Stomach (tissue), 9 donors: ENCODE measurements around the gene JDP2. TPM values are rescaled to one million over a fixed set of nuclear protein-coding genes. Genes with fewer than 3 reads are reported as not detected.

Experiments
- DNase-seq, 2 donors: peaks; one replicate each; pipeline versions ENCODE4 v3.0.0 to v3.0.0-alpha.2; 2013 to 2019
- H3K27ac ChIP-seq, 5 donors: fragments of 200-600 bp in 4 of 5; sonication (generic) in 4 of 5; one replicate each; pipeline ENCODE4 v1.5.1; 2013 to 2019; ENCODE audit warnings: mild to moderate bottlenecking in 1 of 5, moderate library complexity in 1 of 5
- H3K27me3 ChIP-seq, 3 donors: fragments of 200-600 bp; sonication (generic); one replicate each; pipeline ENCODE4 v1.5.1; 2017 to 2019; ENCODE audit warnings: mixed run types in 1 of 3
- H3K36me3 ChIP-seq, 4 donors: fragments of 200-600 bp; sonication (generic); 1 replicate in 3 of 4; 2 replicates in 1 of 4; pipeline ENCODE4 v1.5.1; 2016 to 2019
- H3K4me1 ChIP-seq, 4 donors: fragments of 200-600 bp; sonication (generic); one replicate each; pipeline ENCODE4 v1.5.1; 2016 to 2019
- H3K4me3 ChIP-seq, 4 donors: fragments of 200-600 bp; sonication (generic) in 3 of 4; one replicate each; pipeline ENCODE4 v1.5.1; 2016 to 2019; ENCODE audit warnings: mild to moderate bottlenecking in 1 of 4
- H3K9me3 ChIP-seq, 4 donors: fragments of 200-600 bp; sonication (generic); one replicate each; pipeline ENCODE4 v1.5.1; 2016 to 2019
- EP300 ChIP-seq: sonication (generic); formaldehyde crosslinking; IDR thresholded peaks from one replicate; pipeline ENCODE4 v1.6.1; 2017; ENCODE audit warnings: antibody characterized with exemption
- POLR2A ChIP-seq, 4 donors: fragments of 450-650 bp; IDR thresholded peaks; one replicate each; pipeline ENCODE4 v1.6.1; 2016; ENCODE audit warnings: antibody characterized with exemption in 4 of 4, control low read depth in 2 of 4, mild to moderate bottlenecking in 1 of 4, moderate library complexity in 1 of 4
- POLR2AphosphoS5 ChIP-seq, 3 donors: sonication (generic); formaldehyde crosslinking; IDR thresholded peaks; one replicate each; pipeline ENCODE4 v1.6.1; 2016; ENCODE audit warnings: antibody characterized with exemption in 3 of 3
- WGBS, 5 donors: extraction: QIAGEN DNeasy Blood & Tissue Kit in 3 of 5; methylation state at CpG; one replicate each; pipeline versions ENCODE4 v1.1.5 to v1.1.7; 2013 to 2018; 5-methylcytosine and 5-hydroxymethylcytosine counted together
- intact Hi-C: fragments of 100-400 bp; cut with DNase I; formaldehyde crosslinking; loops from one replicate; pipeline ENCODE4 v1.15.1; 2023; ENCODE audit warnings: low total_unique reads
- polyA plus RNA-seq, 3 donors: library from polyadenylated mRNA; stranded (reverse); fragments of 200-250 nt; gene quantifications; one replicate each; pipeline ENCODE4 v1.2.3, GENCODE V29; 2013
- total RNA-seq, 5 donors: library from RNA; depleted of rRNA; stranded (reverse); fragments of >200 nt; gene quantifications; one replicate each; pipeline versions ENCODE4 v1.1.0 to v1.2.3, GENCODE V29; 2014 to 2016
- TF ChIP-seq, protein P1 (sequence below), 7 experiments: fragments of 450-650 bp in 4 of 7; fragments of 200-600 bp in 3 of 7; sonication (generic) in 3 of 7; IDR thresholded peaks; one replicate each; pipeline ENCODE4 v1.5.1; 2016 to 2019; ENCODE audit warnings: antibody characterized with exemption in 7 of 7, control low read depth in 2 of 7, mild to moderate bottlenecking in 1 of 7
- donor health status: healthy with polysubstance abuse.
- donor health status: Bipolar disorder and iron deficiency.
- donor health status: healthy.

The JDP2 gene
- total and polyA plus RNA-seq, 8 donors: 10.3 to 145 (median 31.6) TPM

DNA sequence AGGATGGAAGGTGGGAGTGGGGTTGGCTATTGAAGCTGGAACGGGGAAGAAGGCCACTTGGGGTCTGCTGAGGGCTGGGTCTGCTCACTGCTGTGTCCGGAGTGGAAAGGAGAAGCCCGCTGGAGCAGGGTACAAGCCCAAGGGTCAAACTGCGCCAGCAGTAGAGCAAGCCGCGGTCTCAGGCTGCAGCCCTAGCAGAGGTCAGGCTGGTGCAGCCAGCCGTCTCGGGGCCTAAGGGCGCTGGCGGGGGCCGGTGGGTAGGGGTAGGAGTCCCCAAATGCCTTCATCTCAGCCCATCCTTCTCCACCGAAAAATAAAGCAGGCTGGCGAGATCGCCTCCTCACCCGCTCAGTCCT is 718 bp upstream of the JDP2 start:
- Histone ChIP-seq H3K4me1 (peaks cover 25 to 50% (median 43%) of the 10 kb centered on the region in 4 donors), H3K36me3 (peaks cover 0 to 7% (median 4%) of the 10 kb centered on the region in 4 donors), H3K27ac (peak overlapping the region; percentile 75 to 95 (median 91)), H3K27me3 (no peaks in the 10 kb centered on the region), H3K4me3 (peak overlapping the region; percentile 65 to 77 (median 74)), H3K9me3 (no peaks in the 10 kb centered on the region)
- 16 to 51% (median 27%) methylated on average over 3 to 15 of the region's 15 CpGs for WGBS, 5 donors
- no peak for DNase-seq
- intact Hi-C loops: no loop called here
- TF ChIP-seq, protein P1, sequence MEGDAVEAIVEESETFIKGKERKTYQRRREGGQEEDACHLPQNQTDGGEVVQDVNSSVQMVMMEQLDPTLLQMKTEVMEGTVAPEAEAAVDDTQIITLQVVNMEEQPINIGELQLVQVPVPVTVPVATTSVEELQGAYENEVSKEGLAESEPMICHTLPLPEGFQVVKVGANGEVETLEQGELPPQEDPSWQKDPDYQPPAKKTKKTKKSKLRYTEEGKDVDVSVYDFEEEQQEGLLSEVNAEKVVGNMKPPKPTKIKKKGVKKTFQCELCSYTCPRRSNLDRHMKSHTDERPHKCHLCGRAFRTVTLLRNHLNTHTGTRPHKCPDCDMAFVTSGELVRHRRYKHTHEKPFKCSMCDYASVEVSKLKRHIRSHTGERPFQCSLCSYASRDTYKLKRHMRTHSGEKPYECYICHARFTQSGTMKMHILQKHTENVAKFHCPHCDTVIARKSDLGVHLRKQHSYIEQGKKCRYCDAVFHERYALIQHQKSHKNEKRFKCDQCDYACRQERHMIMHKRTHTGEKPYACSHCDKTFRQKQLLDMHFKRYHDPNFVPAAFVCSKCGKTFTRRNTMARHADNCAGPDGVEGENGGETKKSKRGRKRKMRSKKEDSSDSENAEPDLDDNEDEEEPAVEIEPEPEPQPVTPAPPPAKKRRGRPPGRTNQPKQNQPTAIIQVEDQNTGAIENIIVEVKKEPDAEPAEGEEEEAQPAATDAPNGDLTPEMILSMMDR (IDR thresholded peaks at IDR 0.05): no peak
- TF ChIP-seq POLR2AphosphoS5 (IDR thresholded peaks at IDR 0.05): no peak
- TF ChIP-seq EP300: no peak
- TF ChIP-seq POLR2A (IDR thresholded peaks at IDR 0.05): no peak

DNA sequence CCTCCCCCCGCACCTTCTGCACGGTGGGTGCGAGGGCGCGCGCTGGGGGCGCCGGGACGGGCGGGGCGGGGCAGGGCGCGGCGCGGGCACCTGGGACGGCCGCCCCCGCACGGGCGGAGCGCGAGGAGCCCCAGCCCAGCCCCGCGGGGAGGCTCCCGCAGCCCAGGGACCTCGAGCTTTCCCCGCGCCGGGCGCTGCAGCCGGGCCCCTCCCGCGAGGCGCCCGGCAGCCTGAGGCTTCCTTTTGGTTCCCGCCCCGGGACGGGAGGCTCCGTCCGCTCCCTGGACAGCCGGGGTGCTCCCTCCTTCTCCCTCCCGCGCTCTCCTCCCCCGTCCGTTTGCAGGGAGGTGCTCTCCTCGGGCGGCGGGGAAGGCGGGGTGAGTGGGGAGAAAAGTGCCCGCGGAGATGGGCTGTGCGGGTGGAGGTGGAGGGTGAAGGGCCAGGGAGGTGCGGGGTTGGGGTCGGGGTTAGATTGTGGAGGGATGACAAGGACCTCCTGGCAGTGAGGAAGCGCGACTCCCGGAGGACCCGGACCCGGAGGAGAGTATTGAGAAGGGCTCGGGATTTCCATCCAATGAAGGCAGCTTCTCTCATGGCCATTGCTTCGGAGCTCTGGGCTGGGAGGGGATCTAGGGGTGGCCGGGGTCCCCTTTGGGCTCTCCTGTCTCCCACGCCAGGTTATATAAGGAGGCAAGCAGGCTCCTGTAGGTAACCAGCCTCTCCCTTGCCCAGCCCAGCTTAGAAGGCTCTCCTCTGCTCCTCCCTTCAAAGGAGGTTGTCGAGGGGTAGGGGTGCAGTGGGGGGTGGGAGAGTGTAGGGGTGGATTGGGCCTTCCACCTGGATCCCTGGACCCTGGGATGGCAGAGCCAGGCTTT is 645 bp downstream of the JDP2 start:
- Histone ChIP-seq H3K9me3 (no peaks in the 10 kb centered on the region), H3K36me3 (peaks cover 3 to 19% (median 10%) of the 10 kb centered on the region in 4 donors), H3K4me1 (peaks cover 25 to 60% (median 47%) of the 10 kb centered on the region in 4 donors), H3K27ac (peak overlapping the region; percentile 75 to 93 (median 84)), H3K27me3 (no peaks in the 10 kb centered on the region), H3K4me3 (peak overlapping the region; percentile 69 to 77 (median 74))
- DNase-seq: peak; percentile 51 to 67
- intact Hi-C loops: no loop called here
- no peak for TF ChIP-seq POLR2AphosphoS5 (IDR thresholded peaks at IDR 0.05)
- TF ChIP-seq, protein P1 (IDR thresholded peaks at IDR 0.05): no peak
- TF ChIP-seq POLR2A (IDR thresholded peaks at IDR 0.05): no peak
- no peak for TF ChIP-seq EP300
- WGBS, 5 donors: 1 to 4% (median 2%) methylated on average over 26 to 57 of the region's 64 CpGs

DNA sequence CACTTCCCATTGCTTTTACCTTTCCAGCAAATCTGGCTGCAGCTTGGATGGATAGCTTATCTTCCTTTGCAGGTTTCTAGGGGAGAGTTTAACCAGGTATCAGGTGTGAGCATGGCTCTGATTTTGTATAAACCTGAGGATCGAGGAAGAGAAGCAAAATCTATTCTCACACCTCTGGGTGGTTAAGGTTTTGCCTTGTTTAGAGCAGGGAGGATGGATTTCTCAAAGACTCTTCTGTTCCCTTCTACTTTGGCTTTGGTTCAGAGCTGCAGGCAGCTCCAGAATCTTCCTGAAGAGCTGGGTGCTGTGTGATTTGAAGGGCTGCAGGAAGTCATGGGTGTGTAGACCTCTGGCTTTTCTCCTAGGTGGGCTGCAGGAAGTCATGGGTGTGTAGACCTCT is 1.7 kb downstream of the JDP2 start:
- TF ChIP-seq POLR2AphosphoS5 (IDR thresholded peaks at IDR 0.05): no peak
- no peak for TF ChIP-seq POLR2A (IDR thresholded peaks at IDR 0.05)
- TF ChIP-seq, protein P1 (IDR thresholded peaks at IDR 0.05): no peak
- TF ChIP-seq EP300: no peak
- Histone ChIP-seq H3K36me3 (peaks cover 3 to 28% (median 20%) of the 10 kb centered on the region in 4 donors), H3K4me3 (peak overlapping the region; percentile 69 to 77 (median 74)), H3K27ac (peak overlapping the region in 4 of 5 donors; percentile 77 to 93 (median 88)), H3K9me3 (no peaks in the 10 kb centered on the region), H3K4me1 (peaks cover 25 to 71% (median 52%) of the 10 kb centered on the region in 4 donors), H3K27me3 (no peaks in the 10 kb centered on the region)
- DNase-seq: no peak
- WGBS, 5 donors: 23 to 37% (median 29%) methylated on average over 1 of the region's 1 CpG
- intact Hi-C loops: no loop called here

DNA sequence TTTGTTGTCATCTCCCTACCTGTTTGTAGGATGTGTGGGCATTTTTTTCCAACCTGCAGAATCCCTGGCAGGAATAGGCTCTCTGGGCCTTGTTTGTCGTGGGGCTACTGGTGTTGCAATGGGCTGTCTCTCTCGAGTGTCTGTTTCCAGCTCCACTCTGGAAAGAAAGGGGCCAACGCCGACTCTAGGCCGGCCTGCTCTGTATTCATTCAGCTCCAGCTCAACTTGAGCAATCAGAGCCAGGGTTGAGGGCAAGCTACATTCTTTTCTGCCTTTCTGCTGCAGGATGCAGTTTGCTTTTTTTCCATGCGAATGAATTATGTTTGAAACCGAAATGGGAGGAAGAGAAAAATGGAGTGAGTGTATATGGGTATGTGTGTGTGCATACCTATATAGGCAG is 2.3 kb downstream of the JDP2 start:
- DNase-seq: no peak
- Histone ChIP-seq H3K36me3 (peaks cover 6 to 33% (median 26%) of the 10 kb centered on the region in 4 donors), H3K27me3 (no peaks in the 10 kb centered on the region), H3K27ac (peak overlapping the region in 4 of 5 donors; percentile 77 to 93 (median 88)), H3K4me3 (peak overlapping the region; percentile 8 to 77 (median 72)), H3K9me3 (no peaks in the 10 kb centered on the region), H3K4me1 (peaks cover 25 to 77% (median 55%) of the 10 kb centered on the region in 4 donors)
- no peak for TF ChIP-seq EP300
- TF ChIP-seq POLR2A (IDR thresholded peaks at IDR 0.05): no peak
- TF ChIP-seq POLR2AphosphoS5 (IDR thresholded peaks at IDR 0.05): no peak
- TF ChIP-seq, protein P1 (IDR thresholded peaks at IDR 0.05): no peak
- intact Hi-C loops: no loop called here
- 28 to 54% (median 43%) methylated on average over 7 of the region's 7 CpGs for WGBS, 5 donors
